MM.1S (cell line): ENCODE results near the gene RIMBP3C.
"Not testable (repeated sequence)": the region's sequence is repeated elsewhere in the genome, so short reads cannot be mapped to it uniquely, and the experiment has no call there.

Experiments used
- DNase-seq: peaks from one replicate; pipeline ENCODE4 v3.0.0-alpha.2; 2015
- H2AFZ ChIP-seq: fragments of 300-600 bp; sonication (generic); 2 replicates; pipeline ENCODE4 v1.6.0; 2016; ENCODE audit warnings: antibody characterized with exemption, low read length
- H3F3A ChIP-seq: fragments of 300-600 bp; sonication (generic); 2 replicates; pipeline ENCODE4 v1.6.1; 2016; ENCODE audit warnings: mild to moderate bottlenecking, antibody characterized with exemption, low read length, moderate library complexity, mixed read lengths; ENCODE audit not compliant: insufficient read depth
- H3K27ac ChIP-seq: fragments of 300-600 bp; sonication (generic); 2 replicates; pipeline ENCODE4 v1.5.1; 2016; ENCODE audit warnings: mild to moderate bottlenecking, low read length
- H3K27me3 ChIP-seq: fragments of 300-600 bp; sonication (generic); replicated peaks from 2 replicates; pipeline ENCODE4 v1.6.0; 2016; ENCODE audit warnings: low read length; ENCODE audit not compliant: insufficient read depth
- H3K36me3 ChIP-seq: fragments of 300-600 bp; sonication (generic); replicated peaks from 2 replicates; pipeline ENCODE4 v1.6.1; 2016; ENCODE audit warnings: mild to moderate bottlenecking, low read length, mixed read lengths; ENCODE audit not compliant: insufficient read depth
- H3K4me1 ChIP-seq: fragments of 300-600 bp; sonication (generic); 2 replicates; pipeline ENCODE4 v1.6.1; 2016; ENCODE audit warnings: low read length, mixed read lengths
- H3K4me2 ChIP-seq: fragments of 300-600 bp; sonication (generic); 2 replicates; pipeline ENCODE4 v1.6.0; 2016; ENCODE audit warnings: low read depth, low read length
- H3K4me3 ChIP-seq: fragments of 300-600 bp; sonication (generic); 2 replicates; pipeline ENCODE4 v1.5.1; 2016; ENCODE audit warnings: low read length, mixed read lengths
- H3K79me2 ChIP-seq: fragments of 300-600 bp; sonication (generic); 2 replicates; pipeline ENCODE4 v1.6.1; 2016; ENCODE audit warnings: mixed run types, low read length, mixed read lengths
- H3K9ac ChIP-seq: fragments of 300-600 bp; sonication (generic); 2 replicates; pipeline ENCODE4 v1.6.1; 2016; ENCODE audit warnings: low read length, mixed read lengths
- H3K9me2 ChIP-seq: fragments of 300-600 bp; sonication (generic); replicated peaks from 2 replicates; pipeline ENCODE4 v1.6.1; 2016; ENCODE audit warnings: mild to moderate bottlenecking, low read length, mixed read lengths; ENCODE audit not compliant: insufficient read depth
- H3K9me3 ChIP-seq: fragments of 300-600 bp; sonication (generic); replicated peaks from 2 replicates; pipeline ENCODE4 v1.6.1; 2016; ENCODE audit warnings: mild to moderate bottlenecking, low read length, mixed read lengths; ENCODE audit not compliant: insufficient read depth
- H4K20me1 ChIP-seq: fragments of 300-600 bp; sonication (generic); 2 replicates; pipeline ENCODE4 v1.6.1; 2016; ENCODE audit warnings: mild to moderate bottlenecking, low read length, moderate library complexity, mixed read lengths; ENCODE audit not compliant: insufficient read depth
- EZH2 ChIP-seq: fragments of 300-600 bp; sonication (generic); optimal IDR thresholded peaks from 2 replicates; pipeline ENCODE3; 2017; ENCODE audit warnings: low read depth, mild to moderate bottlenecking, antibody characterized with exemption, low read length, mixed read lengths
- EZH2phosphoT487 ChIP-seq: fragments of 300-600 bp; sonication (generic); IDR thresholded peaks from 2 replicates; pipeline ENCODE4 v1.6.1; 2018; ENCODE audit warnings: antibody characterized with exemption, low read length
- TF ChIP-seq, protein P1 (sequence below): fragments of 300-600 bp; sonication (generic); IDR thresholded peaks from 2 replicates; pipeline ENCODE4 v1.5.1; 2016; ENCODE audit warnings: antibody characterized with exemption, low read length, mixed read lengths

Gene RIMBP3C

DNA sequence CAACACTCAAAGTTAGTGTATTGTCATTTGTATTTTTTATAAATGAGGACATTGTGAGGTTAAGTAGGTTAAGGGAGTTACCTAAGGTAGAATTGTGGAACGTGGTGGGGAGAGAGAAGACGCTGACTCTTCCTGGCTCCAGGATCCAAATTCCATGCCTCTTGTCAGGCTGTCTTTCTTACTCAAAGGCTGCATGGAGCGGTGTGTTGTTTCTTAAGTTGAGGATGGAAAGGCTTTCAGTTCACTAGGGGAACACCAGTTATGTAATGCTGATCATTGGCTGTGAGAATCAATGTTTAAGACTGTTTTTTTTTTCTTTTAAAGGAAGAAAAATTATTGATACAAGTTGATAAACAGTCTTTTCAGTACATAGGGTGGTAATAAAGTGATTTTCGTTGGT is 19.1 kb upstream of the RIMBP3C start:
- H4K20me1 ChIP-seq: peaks cover 53% of the 10 kb centered on the region
- H3K36me3 ChIP-seq: no peaks in the 10 kb centered on the region
- H3K9me2 ChIP-seq: no peaks in the 10 kb centered on the region
- H3K9ac ChIP-seq: no peak overlapping the region
- H3K79me2 ChIP-seq: peaks cover 81% of the 10 kb centered on the region
- no peaks in the 10 kb centered on the region for H3K9me3 ChIP-seq
- no peaks in the 10 kb centered on the region for H3K27me3 ChIP-seq
- H3K4me2 ChIP-seq: 0 out of 2 replicates have a peak overlapping the region, but pooled peaks have one; percentile 5
- no peak for TF ChIP-seq EZH2
- TF ChIP-seq, protein P1, sequence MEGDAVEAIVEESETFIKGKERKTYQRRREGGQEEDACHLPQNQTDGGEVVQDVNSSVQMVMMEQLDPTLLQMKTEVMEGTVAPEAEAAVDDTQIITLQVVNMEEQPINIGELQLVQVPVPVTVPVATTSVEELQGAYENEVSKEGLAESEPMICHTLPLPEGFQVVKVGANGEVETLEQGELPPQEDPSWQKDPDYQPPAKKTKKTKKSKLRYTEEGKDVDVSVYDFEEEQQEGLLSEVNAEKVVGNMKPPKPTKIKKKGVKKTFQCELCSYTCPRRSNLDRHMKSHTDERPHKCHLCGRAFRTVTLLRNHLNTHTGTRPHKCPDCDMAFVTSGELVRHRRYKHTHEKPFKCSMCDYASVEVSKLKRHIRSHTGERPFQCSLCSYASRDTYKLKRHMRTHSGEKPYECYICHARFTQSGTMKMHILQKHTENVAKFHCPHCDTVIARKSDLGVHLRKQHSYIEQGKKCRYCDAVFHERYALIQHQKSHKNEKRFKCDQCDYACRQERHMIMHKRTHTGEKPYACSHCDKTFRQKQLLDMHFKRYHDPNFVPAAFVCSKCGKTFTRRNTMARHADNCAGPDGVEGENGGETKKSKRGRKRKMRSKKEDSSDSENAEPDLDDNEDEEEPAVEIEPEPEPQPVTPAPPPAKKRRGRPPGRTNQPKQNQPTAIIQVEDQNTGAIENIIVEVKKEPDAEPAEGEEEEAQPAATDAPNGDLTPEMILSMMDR: no peak
- no peak overlapping the region for H3K27ac ChIP-seq
- H3K4me3 ChIP-seq: no peak overlapping the region
- H3K4me1 ChIP-seq: peaks cover 20% of the 10 kb centered on the region
- no peaks in the 10 kb centered on the region for H3F3A ChIP-seq
- no peak for DNase-seq
- no peak overlapping the region for H2AFZ ChIP-seq

DNA sequence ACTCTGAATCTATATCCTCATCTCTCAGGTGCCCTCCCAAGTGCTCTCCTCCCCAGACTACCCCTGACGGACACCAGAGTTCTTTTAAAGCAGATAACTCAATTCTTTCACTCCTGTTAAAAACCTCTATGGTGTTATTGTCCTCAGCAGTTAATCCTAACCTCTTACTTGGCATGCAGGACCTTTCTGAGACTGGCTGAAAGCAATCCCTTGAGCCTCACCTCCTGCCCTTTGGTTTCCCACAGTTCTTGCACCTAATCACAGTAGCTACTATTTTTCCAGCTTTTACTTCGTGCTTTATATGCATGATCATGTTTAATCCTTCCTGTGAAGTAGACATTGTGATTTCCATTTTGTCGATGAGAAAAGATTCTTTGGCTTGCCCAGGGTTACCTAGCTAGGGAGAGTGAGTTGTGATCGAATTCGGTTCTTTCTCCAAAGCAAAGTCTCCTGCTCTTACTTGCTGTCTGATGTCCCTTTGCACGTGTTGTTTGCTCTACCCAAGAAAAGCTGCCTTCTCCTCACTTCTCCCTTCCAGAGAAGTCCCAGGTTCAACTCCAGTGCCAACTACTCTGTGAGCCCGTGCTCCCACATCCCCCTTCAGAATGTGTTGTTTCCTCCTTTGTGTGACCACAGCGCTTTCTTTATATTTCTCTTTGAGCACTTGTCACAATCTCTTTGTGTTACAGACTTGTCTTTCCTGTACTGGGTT is 18.4 kb upstream of the RIMBP3C start:
- no peaks in the 10 kb centered on the region for H3K36me3 ChIP-seq
- no peak overlapping the region for H2AFZ ChIP-seq
- H3K4me3 ChIP-seq: no peak overlapping the region
- H3K9me3 ChIP-seq: no peaks in the 10 kb centered on the region
- H3K4me2 ChIP-seq: peak overlapping the region; percentile 83
- no peak overlapping the region for H3K9ac ChIP-seq
- H4K20me1 ChIP-seq: peaks cover 53% of the 10 kb centered on the region
- H3K9me2 ChIP-seq: no peaks in the 10 kb centered on the region
- TF ChIP-seq EZH2phosphoT487: no peak
- TF ChIP-seq, protein P1: no peak
- TF ChIP-seq EZH2: no peak
- no peaks in the 10 kb centered on the region for H3F3A ChIP-seq
- peaks cover 20% of the 10 kb centered on the region for H3K4me1 ChIP-seq
- H3K79me2 ChIP-seq: peaks cover 74% of the 10 kb centered on the region
- no peaks in the 10 kb centered on the region for H3K27me3 ChIP-seq
- no peak for DNase-seq
- H3K27ac ChIP-seq: no peak overlapping the region

DNA sequence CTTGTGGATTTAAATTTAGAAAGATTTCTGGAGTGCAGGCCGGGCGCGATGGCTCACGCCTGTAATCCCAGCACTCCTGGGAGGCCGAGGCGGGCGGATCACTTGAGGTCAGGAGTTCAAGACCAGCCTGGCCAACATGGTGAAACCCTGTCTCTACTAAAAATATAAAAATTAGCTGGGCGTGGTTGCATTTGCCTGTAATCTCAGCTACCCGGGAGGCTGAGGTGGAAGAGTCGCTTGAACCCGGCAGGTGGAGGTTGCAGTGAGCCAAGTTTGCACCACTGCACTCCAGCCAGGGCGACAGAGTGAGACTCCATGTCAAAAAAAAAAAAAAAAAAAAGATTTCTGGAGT is 17.8 kb upstream of the RIMBP3C start:
- DNase-seq: not testable (repeated sequence)

DNA sequence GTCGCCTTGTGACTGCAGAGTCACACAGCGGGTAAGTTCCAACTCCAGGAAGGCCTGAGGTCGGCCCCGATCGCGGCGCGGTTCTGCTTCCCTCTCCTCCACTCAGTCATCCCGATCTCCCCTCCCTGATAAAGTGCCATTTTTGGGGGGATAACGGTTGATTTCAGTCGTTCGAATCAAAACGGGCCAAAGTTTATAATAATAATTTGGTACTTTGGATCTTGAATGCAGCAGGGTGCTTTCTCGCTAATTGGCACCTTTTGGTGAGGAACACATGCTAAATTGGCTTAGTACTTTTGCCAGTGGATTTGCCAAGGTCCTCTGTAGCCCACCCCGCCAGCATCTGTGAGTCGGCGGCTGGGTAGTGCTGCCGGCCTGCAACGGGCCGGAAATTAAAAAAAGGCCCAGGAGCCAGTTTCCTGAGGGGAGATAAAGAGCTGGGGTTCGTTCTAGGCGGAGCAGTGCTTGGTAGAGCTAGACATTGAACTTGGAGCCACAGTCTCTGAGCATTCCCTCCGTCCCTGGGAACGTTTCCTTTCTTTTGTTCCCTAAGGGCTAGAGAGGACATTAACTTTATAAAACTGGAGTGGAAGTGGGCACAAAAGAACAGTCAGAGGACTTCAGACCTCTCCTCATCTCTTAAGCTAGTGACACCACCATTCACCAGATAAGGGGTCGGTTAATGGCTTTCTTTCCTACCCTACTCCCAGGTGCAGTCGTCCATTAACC is 17.2 kb upstream of the RIMBP3C start:
- Histone ChIP-seq H3K4me2 (peak overlapping the region; percentile 83), H3K4me3 (peak overlapping the region; percentile 98), H2AFZ (peak overlapping the region; percentile 10; the same call in 1 of the 2 replicates), H3K9ac (peak overlapping the region; percentile 96), H3K27ac (peak overlapping the region; percentile 60; the same call in 1 of the 2 replicates), H3K27me3 (no peaks in the 10 kb centered on the region), H3K9me2 (no peaks in the 10 kb centered on the region), H3K9me3 (no peaks in the 10 kb centered on the region), H3K4me1 (peaks cover 20% of the 10 kb centered on the region), H3K79me2 (peaks cover 63% of the 10 kb centered on the region), H3F3A (no peaks in the 10 kb centered on the region), H3K36me3 (no peaks in the 10 kb centered on the region), H4K20me1 (peaks cover 42% of the 10 kb centered on the region)
- peak; percentile 43 for DNase-seq
- TF ChIP-seq EZH2: no peak
- TF ChIP-seq, protein P1: no peak
- no peak for TF ChIP-seq EZH2phosphoT487

More for the DNA sequence above, 17.8 kb upstream of the RIMBP3C start:
- not testable (repeated sequence) for H3K9me2 ChIP-seq, H3K27me3 ChIP-seq, H3K9me3 ChIP-seq, H3K36me3 ChIP-seq, H3F3A ChIP-seq, H2AFZ ChIP-seq, H3K27ac ChIP-seq
- Histone ChIP-seq H3K79me2 (peaks cover 68% of the 10 kb centered on the region), H3K4me2 (peak overlapping the region; percentile 83), H3K9ac (peak overlapping the region; percentile 96; the same call in 1 of the 2 replicates), H3K4me3 (peak overlapping the region; percentile 98), H3K4me1 (peaks cover 20% of the 10 kb centered on the region), H4K20me1 (peaks cover 48% of the 10 kb centered on the region)
